ENCODE data around the gene TOLLIP. TPM values are rescaled to one million over a fixed set of nuclear protein-coding genes. Genes with fewer than 3 reads are reported as not detected.

TOLLIP gene
- total and polyA plus RNA-seq, 2 of the 8 experiments (the other 6 are each of a cell fraction or from before 2014, with no cell fraction given): 23.7 to 34.7 TPM

DNA sequence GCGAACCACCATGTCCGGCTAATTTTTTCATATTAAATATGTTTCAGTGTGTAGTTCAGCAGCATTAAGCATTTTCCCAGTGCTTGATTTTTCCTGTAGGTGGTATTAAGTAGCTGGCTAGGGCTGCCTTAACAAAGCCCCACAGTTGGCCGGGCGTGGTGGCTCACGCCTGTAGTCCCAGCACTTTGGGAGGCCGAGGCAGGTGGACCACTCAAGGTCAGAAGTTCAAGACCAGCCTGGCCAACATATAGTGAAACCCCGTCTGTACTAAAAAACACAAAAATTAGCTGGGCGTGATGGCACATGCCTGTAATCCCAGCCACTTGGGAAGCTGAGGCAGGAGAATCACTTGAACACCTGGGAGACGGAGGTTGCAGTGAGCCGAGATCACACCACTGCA, 33.5 kb upstream of the TOLLIP start (continued):
- TF ChIP-seq, protein P1, sequence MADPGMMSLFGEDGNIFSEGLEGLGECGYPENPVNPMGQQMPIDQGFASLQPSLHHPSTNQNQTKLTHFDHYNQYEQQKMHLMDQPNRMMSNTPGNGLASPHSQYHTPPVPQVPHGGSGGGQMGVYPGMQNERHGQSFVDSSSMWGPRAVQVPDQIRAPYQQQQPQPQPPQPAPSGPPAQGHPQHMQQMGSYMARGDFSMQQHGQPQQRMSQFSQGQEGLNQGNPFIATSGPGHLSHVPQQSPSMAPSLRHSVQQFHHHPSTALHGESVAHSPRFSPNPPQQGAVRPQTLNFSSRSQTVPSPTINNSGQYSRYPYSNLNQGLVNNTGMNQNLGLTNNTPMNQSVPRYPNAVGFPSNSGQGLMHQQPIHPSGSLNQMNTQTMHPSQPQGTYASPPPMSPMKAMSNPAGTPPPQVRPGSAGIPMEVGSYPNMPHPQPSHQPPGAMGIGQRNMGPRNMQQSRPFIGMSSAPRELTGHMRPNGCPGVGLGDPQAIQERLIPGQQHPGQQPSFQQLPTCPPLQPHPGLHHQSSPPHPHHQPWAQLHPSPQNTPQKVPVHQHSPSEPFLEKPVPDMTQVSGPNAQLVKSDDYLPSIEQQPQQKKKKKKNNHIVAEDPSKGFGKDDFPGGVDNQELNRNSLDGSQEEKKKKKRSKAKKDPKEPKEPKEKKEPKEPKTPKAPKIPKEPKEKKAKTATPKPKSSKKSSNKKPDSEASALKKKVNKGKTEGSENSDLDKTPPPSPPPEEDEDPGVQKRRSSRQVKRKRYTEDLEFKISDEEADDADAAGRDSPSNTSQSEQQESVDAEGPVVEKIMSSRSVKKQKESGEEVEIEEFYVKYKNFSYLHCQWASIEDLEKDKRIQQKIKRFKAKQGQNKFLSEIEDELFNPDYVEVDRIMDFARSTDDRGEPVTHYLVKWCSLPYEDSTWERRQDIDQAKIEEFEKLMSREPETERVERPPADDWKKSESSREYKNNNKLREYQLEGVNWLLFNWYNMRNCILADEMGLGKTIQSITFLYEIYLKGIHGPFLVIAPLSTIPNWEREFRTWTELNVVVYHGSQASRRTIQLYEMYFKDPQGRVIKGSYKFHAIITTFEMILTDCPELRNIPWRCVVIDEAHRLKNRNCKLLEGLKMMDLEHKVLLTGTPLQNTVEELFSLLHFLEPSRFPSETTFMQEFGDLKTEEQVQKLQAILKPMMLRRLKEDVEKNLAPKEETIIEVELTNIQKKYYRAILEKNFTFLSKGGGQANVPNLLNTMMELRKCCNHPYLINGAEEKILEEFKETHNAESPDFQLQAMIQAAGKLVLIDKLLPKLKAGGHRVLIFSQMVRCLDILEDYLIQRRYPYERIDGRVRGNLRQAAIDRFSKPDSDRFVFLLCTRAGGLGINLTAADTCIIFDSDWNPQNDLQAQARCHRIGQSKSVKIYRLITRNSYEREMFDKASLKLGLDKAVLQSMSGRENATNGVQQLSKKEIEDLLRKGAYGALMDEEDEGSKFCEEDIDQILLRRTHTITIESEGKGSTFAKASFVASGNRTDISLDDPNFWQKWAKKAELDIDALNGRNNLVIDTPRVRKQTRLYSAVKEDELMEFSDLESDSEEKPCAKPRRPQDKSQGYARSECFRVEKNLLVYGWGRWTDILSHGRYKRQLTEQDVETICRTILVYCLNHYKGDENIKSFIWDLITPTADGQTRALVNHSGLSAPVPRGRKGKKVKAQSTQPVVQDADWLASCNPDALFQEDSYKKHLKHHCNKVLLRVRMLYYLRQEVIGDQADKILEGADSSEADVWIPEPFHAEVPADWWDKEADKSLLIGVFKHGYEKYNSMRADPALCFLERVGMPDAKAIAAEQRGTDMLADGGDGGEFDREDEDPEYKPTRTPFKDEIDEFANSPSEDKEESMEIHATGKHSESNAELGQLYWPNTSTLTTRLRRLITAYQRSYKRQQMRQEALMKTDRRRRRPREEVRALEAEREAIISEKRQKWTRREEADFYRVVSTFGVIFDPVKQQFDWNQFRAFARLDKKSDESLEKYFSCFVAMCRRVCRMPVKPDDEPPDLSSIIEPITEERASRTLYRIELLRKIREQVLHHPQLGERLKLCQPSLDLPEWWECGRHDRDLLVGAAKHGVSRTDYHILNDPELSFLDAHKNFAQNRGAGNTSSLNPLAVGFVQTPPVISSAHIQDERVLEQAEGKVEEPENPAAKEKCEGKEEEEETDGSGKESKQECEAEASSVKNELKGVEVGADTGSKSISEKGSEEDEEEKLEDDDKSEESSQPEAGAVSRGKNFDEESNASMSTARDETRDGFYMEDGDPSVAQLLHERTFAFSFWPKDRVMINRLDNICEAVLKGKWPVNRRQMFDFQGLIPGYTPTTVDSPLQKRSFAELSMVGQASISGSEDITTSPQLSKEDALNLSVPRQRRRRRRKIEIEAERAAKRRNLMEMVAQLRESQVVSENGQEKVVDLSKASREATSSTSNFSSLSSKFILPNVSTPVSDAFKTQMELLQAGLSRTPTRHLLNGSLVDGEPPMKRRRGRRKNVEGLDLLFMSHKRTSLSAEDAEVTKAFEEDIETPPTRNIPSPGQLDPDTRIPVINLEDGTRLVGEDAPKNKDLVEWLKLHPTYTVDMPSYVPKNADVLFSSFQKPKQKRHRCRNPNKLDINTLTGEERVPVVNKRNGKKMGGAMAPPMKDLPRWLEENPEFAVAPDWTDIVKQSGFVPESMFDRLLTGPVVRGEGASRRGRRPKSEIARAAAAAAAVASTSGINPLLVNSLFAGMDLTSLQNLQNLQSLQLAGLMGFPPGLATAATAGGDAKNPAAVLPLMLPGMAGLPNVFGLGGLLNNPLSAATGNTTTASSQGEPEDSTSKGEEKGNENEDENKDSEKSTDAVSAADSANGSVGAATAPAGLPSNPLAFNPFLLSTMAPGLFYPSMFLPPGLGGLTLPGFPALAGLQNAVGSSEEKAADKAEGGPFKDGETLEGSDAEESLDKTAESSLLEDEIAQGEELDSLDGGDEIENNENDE (IDR thresholded peaks at IDR 0.05; ENCODE audit: insufficient replicate concordance, low read length): no peak
- no peak for TF ChIP-seq POU5F1 (IDR thresholded peaks at IDR 0.05; ENCODE audit: low read depth, low read length)
- TF ChIP-seq SUZ12 (IDR thresholded peaks at IDR 0.05; ENCODE audit: low read length): no peak
- no peak for TF ChIP-seq SP4 (IDR thresholded peaks at IDR 0.05; ENCODE audit: low read length)
- TF ChIP-seq EP300 (IDR thresholded peaks at IDR 0.05; ENCODE audit: borderline replicate concordance in 1 of 2, low read depth in 2 of 2, low read length in 2 of 2): no peak
- TF ChIP-seq SAP30 (IDR thresholded peaks at IDR 0.05; ENCODE audit: insufficient read depth, insufficient replicate concordance, low read length): no peak
- no peak for TF ChIP-seq RFX5 (IDR thresholded peaks at IDR 0.05; ENCODE audit: borderline replicate concordance, low read depth, low read length)
- TF ChIP-seq, protein P2, sequence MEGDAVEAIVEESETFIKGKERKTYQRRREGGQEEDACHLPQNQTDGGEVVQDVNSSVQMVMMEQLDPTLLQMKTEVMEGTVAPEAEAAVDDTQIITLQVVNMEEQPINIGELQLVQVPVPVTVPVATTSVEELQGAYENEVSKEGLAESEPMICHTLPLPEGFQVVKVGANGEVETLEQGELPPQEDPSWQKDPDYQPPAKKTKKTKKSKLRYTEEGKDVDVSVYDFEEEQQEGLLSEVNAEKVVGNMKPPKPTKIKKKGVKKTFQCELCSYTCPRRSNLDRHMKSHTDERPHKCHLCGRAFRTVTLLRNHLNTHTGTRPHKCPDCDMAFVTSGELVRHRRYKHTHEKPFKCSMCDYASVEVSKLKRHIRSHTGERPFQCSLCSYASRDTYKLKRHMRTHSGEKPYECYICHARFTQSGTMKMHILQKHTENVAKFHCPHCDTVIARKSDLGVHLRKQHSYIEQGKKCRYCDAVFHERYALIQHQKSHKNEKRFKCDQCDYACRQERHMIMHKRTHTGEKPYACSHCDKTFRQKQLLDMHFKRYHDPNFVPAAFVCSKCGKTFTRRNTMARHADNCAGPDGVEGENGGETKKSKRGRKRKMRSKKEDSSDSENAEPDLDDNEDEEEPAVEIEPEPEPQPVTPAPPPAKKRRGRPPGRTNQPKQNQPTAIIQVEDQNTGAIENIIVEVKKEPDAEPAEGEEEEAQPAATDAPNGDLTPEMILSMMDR (IDR thresholded peaks at IDR 0.05; ENCODE audit: control extremely low read depth in 1 of 3, insufficient read depth in 1 of 3, low read depth in 1 of 3, low read length in 3 of 3): no peak
